ENCODE results near the gene DCT. TPM values are rescaled to one million over a fixed set of nuclear protein-coding genes. Genes with fewer than 3 reads are reported as not detected.
"Not testable (repeated sequence)": the region's sequence is repeated elsewhere in the genome, so short reads cannot be mapped to it uniquely, and the experiment has no call there.

The DCT gene
- total RNA-seq (1 to 10 TPM; 1.3 to 2.0 TPM), polyA plus RNA-seq (ENCODE audit: insufficient read length in 2 of 2) (under 1 TPM; 0.39 to 0.41 TPM)
- long read RNA-seq, donor 1: 0 reads
- long read RNA-seq, donor 2: 0 reads
- long read RNA-seq, donor 3: 0 reads
- long read RNA-seq, donor 4: 0 reads

DNA sequence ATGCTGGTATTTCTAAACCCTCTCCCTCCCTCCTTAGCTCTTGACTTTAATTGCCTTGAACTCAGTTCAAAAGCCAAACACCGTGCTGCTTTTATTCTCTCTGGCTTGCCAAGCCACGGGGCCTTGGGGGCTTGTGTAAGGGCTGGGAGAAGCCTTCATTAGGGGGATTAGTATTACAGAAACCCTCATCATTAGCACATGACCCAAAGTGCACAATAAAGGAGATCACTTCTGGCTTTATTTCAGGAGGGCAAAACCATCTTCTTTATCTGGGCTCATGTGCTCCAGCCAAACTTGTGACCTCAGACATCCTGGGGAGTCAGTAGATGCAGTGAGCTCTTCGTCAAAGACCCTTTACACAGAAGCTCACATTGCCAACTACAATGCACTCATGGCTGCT, at the start of gene DCT:
Gene DCT, minus strand, starts transcription at position 67 of the 400 bp plus-strand sequence. CDS start 427 bp downstream, outside the sequence.
- H3K4me3 ChIP-seq (ENCODE audit: low read depth, low read length): no peak within 1 kb of the TSS
- H3K36me3 ChIP-seq (ENCODE audit: control insufficient read depth, insufficient read depth, low read length): no peaks in the 10 kb centered on the region
- WGBS (ENCODE audit: insufficient coverage): 0% methylated on average over 1 of the region's 3 CpGs
- H3K4me1 ChIP-seq (ENCODE audit: control insufficient read depth, insufficient read depth, low read length): peaks cover 9% of the 10 kb centered on the region
- H3K9me3 ChIP-seq (ENCODE audit: control insufficient read depth, insufficient read depth, low read length): no peaks in the 10 kb centered on the region
- no peaks in the 10 kb centered on the region for H3K27me3 ChIP-seq (ENCODE audit: control insufficient read depth, insufficient read depth, low read length)
- no peak within 1 kb of the TSS for H3K27ac ChIP-seq (ENCODE audit: low read depth, low read length)
- DNase-seq (ENCODE audit: low read depth in 4 of 6, low spot score in 6 of 6): peak in 2 of 6 donors; percentile 66 to 69

DNA sequence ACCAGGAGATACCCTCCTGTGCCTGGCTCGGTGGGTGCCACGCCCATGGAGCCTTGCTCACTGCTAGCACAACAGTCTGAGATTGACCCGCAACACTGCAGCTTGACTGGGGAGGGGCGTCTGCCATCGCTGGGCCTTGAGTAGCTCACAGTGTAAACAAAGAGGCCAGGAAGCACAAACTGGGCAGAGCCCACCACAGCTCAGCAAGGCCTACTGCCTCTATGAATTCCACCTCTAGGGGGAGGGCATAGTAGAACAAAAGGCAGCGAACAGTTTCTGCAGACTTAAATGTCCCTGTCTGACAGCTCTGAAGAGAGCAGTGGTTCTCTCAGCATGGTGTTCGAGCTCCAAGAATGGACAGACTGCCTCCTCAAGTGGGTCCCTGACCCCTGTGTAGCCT, 47.5 kb upstream of the DCT start:
- H3K27me3 ChIP-seq (ENCODE audit: control insufficient read depth, insufficient read depth, low read length); H3K4me1 ChIP-seq (ENCODE audit: control insufficient read depth, insufficient read depth, low read length); H3K36me3 ChIP-seq (ENCODE audit: control insufficient read depth, insufficient read depth, low read length); H3K4me3 ChIP-seq (ENCODE audit: low read depth, low read length); H3K9me3 ChIP-seq (ENCODE audit: control insufficient read depth, insufficient read depth, low read length); H3K27ac ChIP-seq (ENCODE audit: low read depth, low read length); DNase-seq (ENCODE audit: low read depth in 4 of 6, low spot score in 6 of 6): not testable (repeated sequence)
- WGBS (ENCODE audit: insufficient coverage): 73% methylated on average over 5 of the region's 7 CpGs

DNA sequence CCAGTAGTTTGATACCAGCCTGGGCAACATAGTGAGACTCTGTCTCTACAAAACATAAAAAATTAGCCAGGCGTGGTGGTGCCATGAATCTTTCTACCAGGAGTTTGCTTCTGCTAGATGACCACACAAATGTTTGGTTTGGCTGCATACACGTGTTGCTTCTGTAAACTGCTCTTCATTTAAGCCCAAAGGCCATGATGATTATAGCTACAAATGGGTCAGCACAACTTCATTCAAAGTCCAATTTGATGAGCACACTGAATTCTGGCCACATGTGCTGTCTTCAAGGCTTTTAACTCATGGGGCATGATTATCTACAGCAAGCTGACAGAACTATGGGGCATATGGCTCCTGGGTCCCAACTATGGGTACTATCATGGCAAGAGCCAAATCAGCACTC, 46.3 kb upstream of the DCT start:
- no peaks in the 10 kb centered on the region for H3K27me3 ChIP-seq (ENCODE audit: control insufficient read depth, insufficient read depth, low read length)
- H3K27ac ChIP-seq (ENCODE audit: low read depth, low read length): no peak overlapping the region
- no peaks in the 10 kb centered on the region for H3K9me3 ChIP-seq (ENCODE audit: control insufficient read depth, insufficient read depth, low read length)
- WGBS (ENCODE audit: insufficient coverage): 100% methylated on average over 2 of the region's 2 CpGs
- no peak overlapping the region for H3K4me3 ChIP-seq (ENCODE audit: low read depth, low read length)
- DNase-seq (ENCODE audit: low read depth in 4 of 6, low spot score in 6 of 6): no peak
- no peaks in the 10 kb centered on the region for H3K4me1 ChIP-seq (ENCODE audit: control insufficient read depth, insufficient read depth, low read length)
- H3K36me3 ChIP-seq (ENCODE audit: control insufficient read depth, insufficient read depth, low read length): no peaks in the 10 kb centered on the region

DNA sequence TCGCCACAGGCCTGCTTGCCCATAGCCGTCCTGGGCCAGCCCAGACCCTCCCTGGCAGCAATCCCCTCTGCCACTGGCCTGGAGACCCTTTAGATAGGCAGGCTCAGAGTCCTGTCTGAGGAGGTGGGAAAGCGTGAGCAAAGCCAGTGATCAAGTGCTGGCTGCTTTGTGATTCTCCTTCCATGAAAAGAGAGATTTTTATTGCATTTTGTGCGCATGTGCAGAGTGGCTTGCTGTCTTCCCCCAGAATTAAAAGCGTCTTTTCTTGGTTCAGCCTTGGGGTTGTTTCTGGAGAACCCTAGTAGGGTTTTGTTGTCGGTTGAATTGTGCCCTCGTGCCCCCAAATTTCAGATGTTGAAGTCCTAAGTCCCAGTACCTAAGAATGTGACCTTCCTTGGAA, 44.9 kb upstream of the DCT start:
- H3K4me1 ChIP-seq (ENCODE audit: control insufficient read depth, insufficient read depth, low read length): no peaks in the 10 kb centered on the region
- no peak overlapping the region for H3K4me3 ChIP-seq (ENCODE audit: low read depth, low read length)
- H3K27ac ChIP-seq (ENCODE audit: low read depth, low read length): no peak overlapping the region
- no peak for DNase-seq (ENCODE audit: low read depth in 4 of 6, low spot score in 6 of 6)
- no peaks in the 10 kb centered on the region for H3K36me3 ChIP-seq (ENCODE audit: control insufficient read depth, insufficient read depth, low read length)
- WGBS (ENCODE audit: insufficient coverage): 82% methylated on average over 5 of the region's 7 CpGs
- no peaks in the 10 kb centered on the region for H3K27me3 ChIP-seq (ENCODE audit: control insufficient read depth, insufficient read depth, low read length)
- no peaks in the 10 kb centered on the region for H3K9me3 ChIP-seq (ENCODE audit: control insufficient read depth, insufficient read depth, low read length)

DNA sequence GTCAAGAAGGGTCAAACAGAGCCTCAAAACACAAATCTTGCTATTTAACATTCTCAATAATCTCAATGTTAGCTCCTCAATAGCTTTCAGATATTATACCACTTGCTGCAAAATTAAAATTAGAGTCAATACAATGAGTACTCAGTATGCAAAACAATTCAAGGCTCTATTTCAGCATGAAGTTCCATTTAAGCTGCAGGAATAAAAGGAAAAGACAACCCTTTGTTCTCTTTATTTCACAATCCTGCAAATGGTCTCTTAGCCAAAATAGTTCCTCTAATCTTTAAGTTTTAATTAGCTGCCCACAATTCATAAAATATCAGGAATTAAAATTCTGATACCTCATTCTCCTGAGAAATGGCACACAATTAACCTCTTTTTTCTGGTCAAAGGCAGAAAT, 40.5 kb upstream of the DCT start:
- DNase-seq (ENCODE audit: low read depth in 4 of 6, low spot score in 6 of 6): no peak
- H3K27me3 ChIP-seq (ENCODE audit: control insufficient read depth, insufficient read depth, low read length): no peaks in the 10 kb centered on the region
- no peaks in the 10 kb centered on the region for H3K36me3 ChIP-seq (ENCODE audit: control insufficient read depth, insufficient read depth, low read length)
- H3K4me3 ChIP-seq (ENCODE audit: low read depth, low read length): no peak overlapping the region
- H3K9me3 ChIP-seq (ENCODE audit: control insufficient read depth, insufficient read depth, low read length): no peaks in the 10 kb centered on the region
- H3K4me1 ChIP-seq (ENCODE audit: control insufficient read depth, insufficient read depth, low read length): no peaks in the 10 kb centered on the region
- H3K27ac ChIP-seq (ENCODE audit: low read depth, low read length): no peak overlapping the region

DNA sequence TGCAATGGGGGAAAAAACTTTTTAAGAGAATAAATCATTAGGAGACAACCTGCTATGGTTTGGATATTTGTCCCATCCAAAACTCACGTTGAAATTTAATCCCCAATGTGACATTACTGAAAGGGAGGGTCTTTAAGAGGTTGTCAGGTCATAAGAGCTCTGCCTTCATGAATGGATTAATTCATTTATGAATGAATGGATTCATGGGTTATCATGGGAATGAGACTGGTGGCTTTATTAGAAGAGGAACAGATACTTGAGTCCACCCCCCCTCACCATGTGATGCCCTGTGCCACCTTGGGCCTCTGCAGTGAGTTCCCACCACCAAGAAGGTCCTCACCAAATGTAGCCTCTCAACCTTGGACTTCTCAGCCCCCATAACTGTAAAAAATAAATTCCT, 37.0 kb upstream of the DCT start:
- no CpG with 5 or more reads among the region's 1 CpG for WGBS (ENCODE audit: insufficient coverage)
- H3K4me3 ChIP-seq (ENCODE audit: low read depth, low read length): no peak overlapping the region
- no peaks in the 10 kb centered on the region for H3K4me1 ChIP-seq (ENCODE audit: control insufficient read depth, insufficient read depth, low read length)
- DNase-seq (ENCODE audit: low read depth in 4 of 6, low spot score in 6 of 6): no peak
- no peaks in the 10 kb centered on the region for H3K27me3 ChIP-seq (ENCODE audit: control insufficient read depth, insufficient read depth, low read length)
- no peak overlapping the region for H3K27ac ChIP-seq (ENCODE audit: low read depth, low read length)
- no peaks in the 10 kb centered on the region for H3K9me3 ChIP-seq (ENCODE audit: control insufficient read depth, insufficient read depth, low read length)
- no peaks in the 10 kb centered on the region for H3K36me3 ChIP-seq (ENCODE audit: control insufficient read depth, insufficient read depth, low read length)

DNA sequence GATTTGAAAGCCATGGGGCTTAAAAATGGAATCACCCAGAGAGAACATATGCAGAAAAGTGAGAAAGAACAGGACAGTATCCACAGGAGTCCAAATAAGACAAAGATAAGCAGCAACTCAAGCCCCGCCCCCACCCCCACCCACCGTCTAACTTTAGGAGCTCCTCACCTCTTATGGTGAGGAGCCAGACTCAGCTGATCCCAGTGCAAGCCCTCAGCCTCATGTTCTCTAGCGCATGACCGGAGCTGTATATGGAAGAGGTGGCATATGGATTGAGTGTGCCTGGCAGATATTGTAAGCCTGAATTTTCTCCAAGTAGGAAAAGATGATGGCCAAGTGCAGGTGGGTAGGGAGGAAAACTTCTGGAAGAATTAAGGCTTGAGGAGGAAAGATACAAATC, 36.4 kb upstream of the DCT start:
- Histone ChIP-seq H3K9me3 (ENCODE audit: control insufficient read depth, insufficient read depth, low read length) (no peaks in the 10 kb centered on the region), H3K27ac (ENCODE audit: low read depth, low read length) (no peak overlapping the region), H3K4me3 (ENCODE audit: low read depth, low read length) (no peak overlapping the region), H3K4me1 (ENCODE audit: control insufficient read depth, insufficient read depth, low read length) (no peaks in the 10 kb centered on the region), H3K27me3 (ENCODE audit: control insufficient read depth, insufficient read depth, low read length) (no peaks in the 10 kb centered on the region), H3K36me3 (ENCODE audit: control insufficient read depth, insufficient read depth, low read length) (no peaks in the 10 kb centered on the region)
- DNase-seq (ENCODE audit: low read depth in 4 of 6, low spot score in 6 of 6): no peak
- no CpG with 5 or more reads among the region's 4 CpGs for WGBS (ENCODE audit: insufficient coverage)

DNA sequence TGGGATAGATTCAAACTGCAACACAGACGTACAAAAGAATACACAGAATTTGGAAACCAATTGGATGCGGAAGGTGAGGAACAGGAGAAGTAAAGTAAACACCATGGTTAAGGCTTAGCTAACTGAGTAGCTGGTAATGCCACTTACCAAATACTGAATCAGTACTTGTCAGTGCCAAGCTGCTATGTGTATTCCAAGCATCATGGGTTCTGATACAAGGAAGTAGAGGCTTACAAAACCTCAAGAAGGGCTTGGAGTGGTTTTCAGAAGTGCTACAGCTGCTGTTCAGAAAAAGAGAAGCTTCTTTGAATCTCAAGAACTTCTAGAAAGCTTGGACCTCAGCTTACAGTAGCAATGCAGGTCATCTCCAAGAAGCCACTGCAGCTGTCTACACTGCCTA, 35.9 kb upstream of the DCT start:
- H3K36me3 ChIP-seq (ENCODE audit: control insufficient read depth, insufficient read depth, low read length): no peaks in the 10 kb centered on the region
- H3K27ac ChIP-seq (ENCODE audit: low read depth, low read length): no peak overlapping the region
- WGBS (ENCODE audit: insufficient coverage): 92% methylated on average over 2 of the region's 2 CpGs
- DNase-seq (ENCODE audit: low read depth in 4 of 6, low spot score in 6 of 6): no peak
- H3K27me3 ChIP-seq (ENCODE audit: control insufficient read depth, insufficient read depth, low read length): no peaks in the 10 kb centered on the region
- H3K4me1 ChIP-seq (ENCODE audit: control insufficient read depth, insufficient read depth, low read length): no peaks in the 10 kb centered on the region
- no peak overlapping the region for H3K4me3 ChIP-seq (ENCODE audit: low read depth, low read length)
- H3K9me3 ChIP-seq (ENCODE audit: control insufficient read depth, insufficient read depth, low read length): no peaks in the 10 kb centered on the region

DNA sequence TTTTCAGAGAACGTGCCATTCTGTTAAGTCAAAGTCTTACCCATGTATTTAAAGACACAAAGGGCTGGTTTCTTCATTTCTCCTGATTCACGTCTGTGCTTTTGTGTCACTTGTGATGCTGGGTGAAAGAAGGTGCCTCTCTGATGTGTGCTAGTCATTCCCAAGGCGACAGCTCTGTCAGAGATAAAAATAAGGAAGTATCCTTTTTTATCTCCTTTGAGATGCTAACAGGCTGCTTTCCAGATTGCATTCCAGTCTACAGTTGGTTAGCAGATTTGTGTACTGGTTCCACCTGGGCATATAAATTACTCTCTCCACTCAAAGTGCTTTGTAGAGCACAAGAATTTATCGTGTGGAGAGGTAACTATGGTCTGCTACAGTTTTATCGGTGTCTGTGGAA, 33.5 kb upstream of the DCT start:
- Histone ChIP-seq H3K27ac (ENCODE audit: low read depth, low read length) (no peak overlapping the region), H3K4me3 (ENCODE audit: low read depth, low read length) (no peak overlapping the region), H3K4me1 (ENCODE audit: control insufficient read depth, insufficient read depth, low read length) (no peaks in the 10 kb centered on the region), H3K27me3 (ENCODE audit: control insufficient read depth, insufficient read depth, low read length) (no peaks in the 10 kb centered on the region), H3K36me3 (ENCODE audit: control insufficient read depth, insufficient read depth, low read length) (no peaks in the 10 kb centered on the region), H3K9me3 (ENCODE audit: control insufficient read depth, insufficient read depth, low read length) (no peaks in the 10 kb centered on the region)
- WGBS (ENCODE audit: insufficient coverage): no CpG with 5 or more reads among the region's 5 CpGs
- DNase-seq (ENCODE audit: low read depth in 4 of 6, low spot score in 6 of 6): peak in 2 of 6 donors; percentile 34 to 50

DNA sequence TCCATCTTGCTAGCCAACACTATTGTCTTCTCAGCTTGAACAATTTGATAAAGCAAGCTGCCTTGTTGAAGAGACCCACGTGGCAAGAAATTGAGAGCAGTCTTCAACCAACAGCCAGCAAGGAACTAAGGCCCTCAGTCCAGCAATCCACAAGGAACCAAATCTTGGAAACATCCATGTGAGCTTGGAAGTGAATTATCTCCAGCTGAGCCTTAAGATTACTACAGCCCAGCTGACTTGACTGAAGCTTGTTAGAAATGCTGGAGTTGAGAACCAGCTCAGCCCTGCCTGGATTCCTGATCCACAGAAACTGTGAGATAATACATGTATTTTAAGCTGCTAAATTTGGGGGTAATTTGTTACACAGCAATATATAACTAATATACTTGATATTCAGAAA, 26.2 kb upstream of the DCT start:
- no peak for DNase-seq (ENCODE audit: low read depth in 4 of 6, low spot score in 6 of 6)
- H3K27me3 ChIP-seq (ENCODE audit: control insufficient read depth, insufficient read depth, low read length): no peaks in the 10 kb centered on the region
- no peaks in the 10 kb centered on the region for H3K4me1 ChIP-seq (ENCODE audit: control insufficient read depth, insufficient read depth, low read length)
- 80% methylated on average over 1 of the region's 1 CpG for WGBS (ENCODE audit: insufficient coverage)
- H3K27ac ChIP-seq (ENCODE audit: low read depth, low read length): no peak overlapping the region
- no peaks in the 10 kb centered on the region for H3K36me3 ChIP-seq (ENCODE audit: control insufficient read depth, insufficient read depth, low read length)
- no peaks in the 10 kb centered on the region for H3K9me3 ChIP-seq (ENCODE audit: control insufficient read depth, insufficient read depth, low read length)
- no peak overlapping the region for H3K4me3 ChIP-seq (ENCODE audit: low read depth, low read length)

Data from spinal cord (tissue), 10 donors.